ENCODE measurements around the gene RFPL4A.

DNA sequence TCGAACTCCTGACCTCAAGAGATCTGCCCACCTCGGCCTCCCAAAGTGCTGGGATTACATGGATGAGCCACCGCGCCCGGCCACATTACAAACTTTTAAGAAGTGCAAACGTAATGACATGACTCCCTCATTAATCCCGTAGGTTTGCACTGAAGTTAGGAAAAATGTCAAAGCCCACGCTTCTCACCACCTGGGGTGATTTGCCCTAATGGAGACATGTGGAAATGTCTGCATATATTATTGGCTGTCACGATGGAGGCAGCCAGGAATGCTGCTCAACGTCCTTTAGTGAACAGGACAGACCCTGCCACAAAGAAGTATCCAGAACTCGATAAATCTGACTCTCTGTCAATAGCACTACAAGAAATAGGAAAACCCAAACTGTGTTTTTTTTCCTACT lies 41.6 kb upstream of the RFPL4A start:
- TF ChIP-seq, protein P1, sequence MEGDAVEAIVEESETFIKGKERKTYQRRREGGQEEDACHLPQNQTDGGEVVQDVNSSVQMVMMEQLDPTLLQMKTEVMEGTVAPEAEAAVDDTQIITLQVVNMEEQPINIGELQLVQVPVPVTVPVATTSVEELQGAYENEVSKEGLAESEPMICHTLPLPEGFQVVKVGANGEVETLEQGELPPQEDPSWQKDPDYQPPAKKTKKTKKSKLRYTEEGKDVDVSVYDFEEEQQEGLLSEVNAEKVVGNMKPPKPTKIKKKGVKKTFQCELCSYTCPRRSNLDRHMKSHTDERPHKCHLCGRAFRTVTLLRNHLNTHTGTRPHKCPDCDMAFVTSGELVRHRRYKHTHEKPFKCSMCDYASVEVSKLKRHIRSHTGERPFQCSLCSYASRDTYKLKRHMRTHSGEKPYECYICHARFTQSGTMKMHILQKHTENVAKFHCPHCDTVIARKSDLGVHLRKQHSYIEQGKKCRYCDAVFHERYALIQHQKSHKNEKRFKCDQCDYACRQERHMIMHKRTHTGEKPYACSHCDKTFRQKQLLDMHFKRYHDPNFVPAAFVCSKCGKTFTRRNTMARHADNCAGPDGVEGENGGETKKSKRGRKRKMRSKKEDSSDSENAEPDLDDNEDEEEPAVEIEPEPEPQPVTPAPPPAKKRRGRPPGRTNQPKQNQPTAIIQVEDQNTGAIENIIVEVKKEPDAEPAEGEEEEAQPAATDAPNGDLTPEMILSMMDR (IDR thresholded peaks at IDR 0.05) = no peak
- TF ChIP-seq POLR2A (IDR thresholded peaks at IDR 0.05) = no peak
